ENCODE measurements around the gene AGAP1. TPM values are rescaled to one million over a fixed set of nuclear protein-coding genes. Genes with fewer than 3 reads are reported as not detected.

The AGAP1 gene
- total and polyA plus RNA-seq, 7 donors = 10.8 to 42.7 (median 18.6) TPM

- Histone ChIP-seq H3K9me3 (no peaks in the 10 kb centered on the region), H3K36me3 (no peaks in the 10 kb centered on the region), H3K4me3 (no peak overlapping the region), H3K4me1 (peaks cover 0 to 5% (median 0%) of the 10 kb centered on the region in 4 donors), H3K27ac (no peak overlapping the region), H3K27me3 (no peaks in the 10 kb centered on the region)
- intact Hi-C loops (cut with DNase I) = no loop called here
- TF ChIP-seq POLR2AphosphoS5 (IDR thresholded peaks at IDR 0.05) (no peak), CTCF (IDR thresholded peaks at IDR 0.05) (no peak), POLR2A (IDR thresholded peaks at IDR 0.05) (no peak), EP300 (IDR thresholded peaks at IDR 0.05) (no peak)
- DNase-seq = no peak
- WGBS, 2 donors = 95 to 96% methylated on average over 29 of the region's 29 CpGs
Measured at GRCh38 chr2:236101311-236101950, 607.6 kb downstream of the AGAP1 start.

GRCh38 chr2:236102971-236103370 lies 609.1 kb downstream of the AGAP1 start:
- Histone ChIP-seq H3K27ac (no peak overlapping the region), H3K4me1 (peaks cover 0 to 6% (median 0%) of the 10 kb centered on the region in 4 donors), H3K27me3 (no peaks in the 10 kb centered on the region), H3K36me3 (no peaks in the 10 kb centered on the region), H3K4me3 (no peak overlapping the region), H3K9me3 (no peaks in the 10 kb centered on the region)
- intact Hi-C loops (cut with DNase I) = no loop called here
- no peak for DNase-seq
- TF ChIP-seq CTCF (IDR thresholded peaks at IDR 0.05) (no peak), POLR2A (IDR thresholded peaks at IDR 0.05) (no peak), EP300 (IDR thresholded peaks at IDR 0.05) (no peak), POLR2AphosphoS5 (IDR thresholded peaks at IDR 0.05) (no peak)
- WGBS, 2 donors = 92 to 96% methylated on average over 10 of the region's 10 CpGs

GRCh38 chr2:236103981-236104380 lies 610.1 kb downstream of the AGAP1 start:
- Histone ChIP-seq H3K4me1 (peaks cover 0 to 6% (median 0%) of the 10 kb centered on the region in 4 donors), H3K27ac (no peak overlapping the region), H3K27me3 (no peaks in the 10 kb centered on the region), H3K36me3 (no peaks in the 10 kb centered on the region), H3K9me3 (no peaks in the 10 kb centered on the region), H3K4me3 (no peak overlapping the region)
- TF ChIP-seq POLR2AphosphoS5 (IDR thresholded peaks at IDR 0.05) (no peak), CTCF (IDR thresholded peaks at IDR 0.05) (no peak), POLR2A (IDR thresholded peaks at IDR 0.05) (no peak), EP300 (IDR thresholded peaks at IDR 0.05) (no peak)
- intact Hi-C loops (cut with DNase I) = no loop called here
- DNase-seq = no peak
- 93 to 95% methylated on average over 9 of the region's 9 CpGs for WGBS, 2 donors

GRCh38 chr2:236105955-236106607 lies 612.2 kb downstream of the AGAP1 start:
- no peak for DNase-seq
- Histone ChIP-seq H3K4me3 (no peak overlapping the region), H3K27ac (no peak overlapping the region), H3K36me3 (no peaks in the 10 kb centered on the region), H3K27me3 (no peaks in the 10 kb centered on the region), H3K9me3 (no peaks in the 10 kb centered on the region), H3K4me1 (peaks cover 0 to 6% (median 0%) of the 10 kb centered on the region in 4 donors)
- intact Hi-C loops (cut with DNase I) = no loop called here
- 95 to 96% methylated on average over 16 of the region's 16 CpGs for WGBS, 2 donors
- TF ChIP-seq EP300 (IDR thresholded peaks at IDR 0.05) (no peak), CTCF (IDR thresholded peaks at IDR 0.05) (no peak), POLR2A (IDR thresholded peaks at IDR 0.05) (no peak), POLR2AphosphoS5 (IDR thresholded peaks at IDR 0.05) (no peak)

Measured in sigmoid colon (tissue), 7 donors.